SK-N-SH (cell line): Measurements from ENCODE around the gene SNX22.

Source experiments
- ELF1 ChIP-seq: IDR thresholded peaks from 2 replicates; pipeline ENCODE4 v1.4.0; 2012
- EP300 ChIP-seq, 2 experiments: IDR thresholded peaks; 2 replicates each; pipeline versions ENCODE4 v1.4.0 to v1.6.1; 2012; ENCODE audit warnings: borderline replicate concordance in 1 of 2, low read depth in 1 of 2, low read length in 1 of 2
- EZH2phosphoT487 ChIP-seq: fragments of 200-600 bp; sonication (generic); IDR thresholded peaks from 2 replicates; pipeline ENCODE4 v1.6.1; 2017; ENCODE audit warnings: low read depth, mixed run types, mild to moderate bottlenecking, antibody characterized with exemption, moderate library complexity, borderline replicate concordance
- SIN3A ChIP-seq: IDR thresholded peaks from 2 replicates; pipeline ENCODE4 v1.6.1; 2012; ENCODE audit warnings: low read depth, mild to moderate bottlenecking, low read length, moderate library complexity, borderline replicate concordance
- YY1 ChIP-seq: IDR thresholded peaks from 2 replicates; pipeline ENCODE4 v1.4.0; 2012; ENCODE audit warnings: low read depth, mild to moderate bottlenecking
- TF ChIP-seq, protein P1 (sequence below): fragments of 200-600 bp; sonication (generic); IDR thresholded peaks from 2 replicates; pipeline ENCODE4 v1.6.1; 2017; ENCODE audit warnings: antibody characterized with exemption, mild to moderate bottlenecking, moderate library complexity
- TF ChIP-seq, protein P2 (sequence below): IDR thresholded peaks from 2 replicates; pipeline ENCODE4 v1.6.1; 2012; ENCODE audit warnings: mild to moderate bottlenecking, low read depth, low read length, moderate library complexity
- TF ChIP-seq, protein P3 (sequence below): IDR thresholded peaks from 2 replicates; pipeline ENCODE4 v1.4.0; 2012; ENCODE audit warnings: low read depth
- TF ChIP-seq, protein P4 (sequence below): fragments of 150-350 bp; IDR thresholded peaks from 2 replicates; pipeline ENCODE4 v1.6.1; 2017; ENCODE audit warnings: antibody characterized with exemption, low read length, low read depth, borderline replicate concordance

DNA sequence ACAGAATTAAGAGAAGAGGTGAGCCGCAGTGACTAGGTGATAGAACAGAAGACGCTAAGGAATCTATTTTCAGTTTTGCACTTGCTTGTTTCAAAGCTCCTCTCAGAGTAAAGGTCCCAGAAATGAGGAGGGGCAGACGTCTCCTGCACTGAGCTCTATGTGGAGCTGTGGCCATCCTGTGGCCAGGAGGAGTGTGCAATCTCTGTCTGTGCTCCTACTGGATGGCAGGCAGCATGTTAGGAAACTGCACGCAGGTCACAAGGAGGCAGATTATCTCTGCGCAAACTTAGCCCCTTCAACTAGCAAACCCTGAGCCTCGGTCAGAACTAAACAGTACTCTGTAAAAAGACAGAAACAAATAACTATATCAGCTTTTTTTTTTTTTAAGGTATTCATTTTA, 42.4 kb downstream of the SNX22 start:
- TF ChIP-seq, protein P1, sequence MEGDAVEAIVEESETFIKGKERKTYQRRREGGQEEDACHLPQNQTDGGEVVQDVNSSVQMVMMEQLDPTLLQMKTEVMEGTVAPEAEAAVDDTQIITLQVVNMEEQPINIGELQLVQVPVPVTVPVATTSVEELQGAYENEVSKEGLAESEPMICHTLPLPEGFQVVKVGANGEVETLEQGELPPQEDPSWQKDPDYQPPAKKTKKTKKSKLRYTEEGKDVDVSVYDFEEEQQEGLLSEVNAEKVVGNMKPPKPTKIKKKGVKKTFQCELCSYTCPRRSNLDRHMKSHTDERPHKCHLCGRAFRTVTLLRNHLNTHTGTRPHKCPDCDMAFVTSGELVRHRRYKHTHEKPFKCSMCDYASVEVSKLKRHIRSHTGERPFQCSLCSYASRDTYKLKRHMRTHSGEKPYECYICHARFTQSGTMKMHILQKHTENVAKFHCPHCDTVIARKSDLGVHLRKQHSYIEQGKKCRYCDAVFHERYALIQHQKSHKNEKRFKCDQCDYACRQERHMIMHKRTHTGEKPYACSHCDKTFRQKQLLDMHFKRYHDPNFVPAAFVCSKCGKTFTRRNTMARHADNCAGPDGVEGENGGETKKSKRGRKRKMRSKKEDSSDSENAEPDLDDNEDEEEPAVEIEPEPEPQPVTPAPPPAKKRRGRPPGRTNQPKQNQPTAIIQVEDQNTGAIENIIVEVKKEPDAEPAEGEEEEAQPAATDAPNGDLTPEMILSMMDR, result no peak
- no peak for TF ChIP-seq EP300 (IDR thresholded peaks at IDR 0.05; ENCODE audit: borderline replicate concordance in 1 of 2, low read depth in 1 of 2, low read length in 1 of 2)
- TF ChIP-seq ELF1, result no peak
- TF ChIP-seq, protein P2, sequence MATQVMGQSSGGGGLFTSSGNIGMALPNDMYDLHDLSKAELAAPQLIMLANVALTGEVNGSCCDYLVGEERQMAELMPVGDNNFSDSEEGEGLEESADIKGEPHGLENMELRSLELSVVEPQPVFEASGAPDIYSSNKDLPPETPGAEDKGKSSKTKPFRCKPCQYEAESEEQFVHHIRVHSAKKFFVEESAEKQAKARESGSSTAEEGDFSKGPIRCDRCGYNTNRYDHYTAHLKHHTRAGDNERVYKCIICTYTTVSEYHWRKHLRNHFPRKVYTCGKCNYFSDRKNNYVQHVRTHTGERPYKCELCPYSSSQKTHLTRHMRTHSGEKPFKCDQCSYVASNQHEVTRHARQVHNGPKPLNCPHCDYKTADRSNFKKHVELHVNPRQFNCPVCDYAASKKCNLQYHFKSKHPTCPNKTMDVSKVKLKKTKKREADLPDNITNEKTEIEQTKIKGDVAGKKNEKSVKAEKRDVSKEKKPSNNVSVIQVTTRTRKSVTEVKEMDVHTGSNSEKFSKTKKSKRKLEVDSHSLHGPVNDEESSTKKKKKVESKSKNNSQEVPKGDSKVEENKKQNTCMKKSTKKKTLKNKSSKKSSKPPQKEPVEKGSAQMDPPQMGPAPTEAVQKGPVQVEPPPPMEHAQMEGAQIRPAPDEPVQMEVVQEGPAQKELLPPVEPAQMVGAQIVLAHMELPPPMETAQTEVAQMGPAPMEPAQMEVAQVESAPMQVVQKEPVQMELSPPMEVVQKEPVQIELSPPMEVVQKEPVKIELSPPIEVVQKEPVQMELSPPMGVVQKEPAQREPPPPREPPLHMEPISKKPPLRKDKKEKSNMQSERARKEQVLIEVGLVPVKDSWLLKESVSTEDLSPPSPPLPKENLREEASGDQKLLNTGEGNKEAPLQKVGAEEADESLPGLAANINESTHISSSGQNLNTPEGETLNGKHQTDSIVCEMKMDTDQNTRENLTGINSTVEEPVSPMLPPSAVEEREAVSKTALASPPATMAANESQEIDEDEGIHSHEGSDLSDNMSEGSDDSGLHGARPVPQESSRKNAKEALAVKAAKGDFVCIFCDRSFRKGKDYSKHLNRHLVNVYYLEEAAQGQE, result no peak
- TF ChIP-seq, protein P3, sequence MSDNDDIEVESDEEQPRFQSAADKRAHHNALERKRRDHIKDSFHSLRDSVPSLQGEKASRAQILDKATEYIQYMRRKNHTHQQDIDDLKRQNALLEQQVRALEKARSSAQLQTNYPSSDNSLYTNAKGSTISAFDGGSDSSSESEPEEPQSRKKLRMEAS, result no peak
- TF ChIP-seq, protein P4, sequence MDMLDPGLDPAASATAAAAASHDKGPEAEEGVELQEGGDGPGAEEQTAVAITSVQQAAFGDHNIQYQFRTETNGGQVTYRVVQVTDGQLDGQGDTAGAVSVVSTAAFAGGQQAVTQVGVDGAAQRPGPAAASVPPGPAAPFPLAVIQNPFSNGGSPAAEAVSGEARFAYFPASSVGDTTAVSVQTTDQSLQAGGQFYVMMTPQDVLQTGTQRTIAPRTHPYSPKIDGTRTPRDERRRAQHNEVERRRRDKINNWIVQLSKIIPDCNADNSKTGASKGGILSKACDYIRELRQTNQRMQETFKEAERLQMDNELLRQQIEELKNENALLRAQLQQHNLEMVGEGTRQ, result no peak
- no peak for TF ChIP-seq SIN3A
- TF ChIP-seq YY1, result no peak
- no peak for TF ChIP-seq EZH2phosphoT487
